Heart right ventricle (tissue), 16 donors: ENCODE data around the gene KRTAP12-2. TPM values are rescaled to one million over a fixed set of nuclear protein-coding genes. Genes with fewer than 3 reads are reported as not detected.

Experiments used
- ATAC-seq, 8 donors: fragments of 200-7000 bp; cut with Tn5 transposase; one replicate each; pipeline ENCODE4 v1.9.1; 2020; ENCODE audit warnings: mild to moderate bottlenecking in 8 of 8, moderate library complexity in 8 of 8, moderate number of reproducible peaks in 1 of 8
- DNase-seq, 2 donors: peaks; one replicate each; pipeline ENCODE4 v3.0.0-alpha.2; 2020
- H3K27ac ChIP-seq, 10 donors: fragments of 200-600 bp; sonication (generic) in 2 of 10; one replicate each; pipeline versions ENCODE4 v1.5.0 to v1.8.0; 2020 to 2022; ENCODE audit warnings: mild to moderate bottlenecking in 3 of 10
- H3K27me3 ChIP-seq, 7 donors: fragments of 200-600 bp; one replicate each; pipeline ENCODE4 v1.8.0; 2021 to 2022; ENCODE audit warnings: mild to moderate bottlenecking in 2 of 7
- H3K36me3 ChIP-seq, 9 donors: fragments of 200-600 bp; sonication (generic) in 1 of 9; one replicate each; pipeline versions ENCODE4 v1.5.0 to v1.8.0; 2020 to 2022; ENCODE audit warnings: mild to moderate bottlenecking in 2 of 9
- H3K4me1 ChIP-seq, 9 donors: fragments of 200-600 bp; sonication (generic) in 1 of 9; one replicate each; pipeline versions ENCODE4 v1.5.0 to v1.8.0; 2020 to 2022; ENCODE audit warnings: mild to moderate bottlenecking in 4 of 9
- H3K4me3 ChIP-seq, 10 donors: fragments of 200-600 bp; sonication (generic) in 2 of 10; one replicate each; pipeline versions ENCODE4 v1.5.0 to v1.8.0; 2020 to 2022; ENCODE audit warnings: mild to moderate bottlenecking in 7 of 10, moderate library complexity in 2 of 10
- H3K9me3 ChIP-seq, 11 donors: fragments of 200-600 bp in 10 of 11; sonication (generic) in 2 of 11; one replicate each; pipeline versions ENCODE4 v1.5.0 to v1.8.0; 2013 to 2022; ENCODE audit warnings: mild to moderate bottlenecking in 2 of 11, control low read depth in 1 of 11, moderate library complexity in 1 of 11
- CTCF ChIP-seq, 9 donors: fragments of 200-600 bp; sonication (generic) in 2 of 9; IDR thresholded peaks; one replicate each; pipeline versions ENCODE4 v1.5.0 to v1.8.0; 2021 to 2022; ENCODE audit warnings: antibody characterized with exemption in 9 of 9, mild to moderate bottlenecking in 5 of 9, moderate library complexity in 1 of 9
- WGBS, 2 donors: extraction: QIAGEN DNeasy Blood & Tissue Kit; methylation state at CpG; one replicate each; pipeline ENCODE4 v1.1.7; 2013; ENCODE audit warnings: inconsistent platforms in 1 of 2; 5-methylcytosine and 5-hydroxymethylcytosine counted together
- intact Hi-C, 10 donors: fragments of 100-400 bp; cut with DNase I; formaldehyde crosslinking; loops; one replicate each; pipeline versions ENCODE4 v1.11.1 to v1.14.2; 2022
- polyA plus RNA-seq, 2 donors: library from polyadenylated mRNA; stranded (reverse); fragments of 200-250 nt; gene quantifications; one replicate each; pipeline ENCODE4 v1.2.3, GENCODE V29; 2013
- total RNA-seq, 10 donors: library from RNA; stranded (reverse); fragmentation: NEBNext Ultra II Directional in 3 of 10; extraction: Animal tissue kit (Norgen Biotek cat#: 25700) in 3 of 10; gene quantifications; one replicate each; pipeline versions ENCODE4 v1.2.1 to v1.2.4, GENCODE V29; 2021 to 2023
- donor health status: Arrhythmogenic right ventricular cardiomyopathy.
- donor health status: ischemic (EF 13 %, LVEDD 7.1; RV severe dilation, severe dysfunction).
- donor health status: healthy with polysubstance abuse.
- donor health status: DM: no; HTN: yes; CAD: no.
- donor health status: DM: no; HTN: no; CAD: no.
- donor health status: ischemic (EF 25% LVEDD 6.9; RV normal size, moderate dysfunction).
- donor health status: ischemic (EF 25% LVEDD 5.7; RV mildly dilated, moderate dysfunction).
- donor health status: healthy.
- donor health status: DM: yes; HTN: yes; CAD: no.
- donor health status: Ischemic cardiomyopathy.
- donor health status: ischemic (EF 35%, LVEDD 5.7; RV mildly dilated, moderate dysfunction).
- donor health status: nonischemic (EF 11% LVEDD 7.7; RV severe dilation, severe dysfunction).
- donor health status: DM: yes; HTN: yes; CAD: no.
- donor health status: PGD.
- donor health status: ischemic (EF 29% LVEDD 5.4; RV normal size, mild dysfunction).
- donor health status: nonischemic (EF 23%, LVEDD 6.1; RV moderate dilation, normal function).

KRTAP12-2 gene
- total and polyA plus RNA-seq, 12 donors: not detected

DNA sequence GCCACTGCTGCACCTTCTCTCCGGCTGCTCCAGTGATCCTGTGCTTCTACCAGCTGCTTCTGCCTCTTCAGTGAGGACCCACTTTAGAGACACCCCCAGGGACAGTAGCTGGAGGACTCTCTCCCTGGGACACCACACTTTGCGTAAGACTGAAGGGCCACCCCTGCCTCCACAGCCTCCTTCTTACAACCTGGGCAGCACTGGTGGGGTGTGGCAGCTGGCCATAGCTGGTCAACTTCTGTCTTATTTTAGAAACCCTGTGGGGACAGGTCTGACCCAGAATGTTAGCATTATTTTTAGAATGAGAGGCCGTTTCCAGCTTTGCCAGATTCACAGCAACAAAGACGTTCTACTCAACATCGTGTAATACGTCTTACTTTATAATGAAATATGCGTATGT is 41.0 kb downstream of the KRTAP12-2 start:
- intact Hi-C loops: loop anchor here in 1 of 10 donors (10.0 kb wide), 1 partner anchor 159 kb away; no protein-coding TSS in a partner anchor
- Histone ChIP-seq H3K4me3 (no peak overlapping the region), H3K9me3 (peaks cover 0 to 44% (median 15%) of the 10 kb centered on the region in 11 donors), H3K36me3 (no peaks in the 10 kb centered on the region), H3K4me1 (peaks cover 0 to 7% (median 0%) of the 10 kb centered on the region in 9 donors), H3K27ac (no peak overlapping the region), H3K27me3 (peaks cover 0 to 31% (median 0%) of the 10 kb centered on the region in 7 donors)
- TF ChIP-seq CTCF (IDR thresholded peaks at IDR 0.05): no peak
- WGBS, 2 donors: 77 to 79% methylated on average over 7 of the region's 7 CpGs
- DNase-seq: no peak
- ATAC-seq: peak in 1 of 8 donors; percentile 59

DNA sequence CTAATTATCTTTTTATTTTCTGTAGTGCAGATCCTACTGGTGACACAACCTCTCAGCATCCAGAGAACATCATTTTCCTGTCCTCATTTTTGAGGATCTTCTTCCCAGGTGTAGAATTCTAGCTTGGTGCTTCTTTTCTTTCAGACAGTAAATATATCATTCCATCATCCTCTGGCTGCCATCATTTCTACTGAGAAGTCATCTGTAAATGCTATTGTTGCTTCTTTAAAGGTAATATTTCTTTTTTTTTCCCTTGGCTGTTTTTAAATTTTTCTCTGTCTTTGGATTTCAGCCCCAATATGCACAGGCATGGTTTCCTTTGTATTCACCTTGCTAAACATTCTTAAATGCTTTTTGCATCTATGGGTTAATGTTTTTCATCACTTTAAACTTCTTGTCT is 43.2 kb downstream of the KRTAP12-2 start:
- ATAC-seq (no peak), DNase-seq (no peak)
- no peak for TF ChIP-seq CTCF (IDR thresholded peaks at IDR 0.05)
- Histone ChIP-seq H3K27ac (no peak overlapping the region), H3K4me3 (no peak overlapping the region), H3K27me3 (peaks cover 0 to 24% (median 0%) of the 10 kb centered on the region in 7 donors), H3K36me3 (no peaks in the 10 kb centered on the region), H3K4me1 (peaks cover 0 to 7% (median 0%) of the 10 kb centered on the region in 9 donors), H3K9me3 (peaks cover 0 to 51% (median 15%) of the 10 kb centered on the region in 11 donors)
- intact Hi-C loops: loop anchor here in 1 of 10 donors (10.0 kb wide), 1 partner anchor 161 kb away; no protein-coding TSS in a partner anchor

DNA sequence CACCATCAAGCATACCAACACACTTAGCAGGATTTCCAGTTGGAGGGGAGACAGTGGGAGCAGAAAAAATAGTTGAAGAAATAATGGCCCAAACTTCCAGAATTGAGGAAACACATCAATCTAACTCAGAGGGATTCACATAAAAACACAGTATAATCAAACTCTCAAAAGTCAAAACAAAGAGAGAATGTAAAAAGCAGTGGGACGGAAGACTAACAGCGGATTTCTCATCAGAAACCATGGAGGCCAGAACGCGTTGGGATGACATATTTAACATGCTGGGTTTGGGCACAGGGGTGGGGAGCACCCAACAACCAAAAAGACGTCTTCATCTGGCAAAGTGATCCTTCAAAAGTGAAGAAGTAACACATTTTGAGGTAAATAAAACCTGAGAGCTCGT is 46.8 kb downstream of the KRTAP12-2 start:
- DNase-seq: no peak
- H3K27ac ChIP-seq: peak overlapping the region in 1 of 10 donors; percentile 71
- WGBS, 2 donors: 85 to 86% methylated on average over 6 of the region's 6 CpGs
- no peak for TF ChIP-seq CTCF (IDR thresholded peaks at IDR 0.05)
- ATAC-seq: no peak
- no peaks in the 10 kb centered on the region for H3K36me3 ChIP-seq
- H3K9me3 ChIP-seq: peaks cover 0 to 46% (median 15%) of the 10 kb centered on the region in 11 donors
- H3K4me3 ChIP-seq: no peak overlapping the region
- peaks cover 0 to 16% (median 3%) of the 10 kb centered on the region in 7 donors for H3K27me3 ChIP-seq
- peaks cover 0 to 6% (median 0%) of the 10 kb centered on the region in 9 donors for H3K4me1 ChIP-seq
- intact Hi-C loops: loop anchor here in 2 of 10 donors (10.0 kb wide), 2 partner anchors 125 to 165 kb away; no protein-coding TSS in a partner anchor

DNA sequence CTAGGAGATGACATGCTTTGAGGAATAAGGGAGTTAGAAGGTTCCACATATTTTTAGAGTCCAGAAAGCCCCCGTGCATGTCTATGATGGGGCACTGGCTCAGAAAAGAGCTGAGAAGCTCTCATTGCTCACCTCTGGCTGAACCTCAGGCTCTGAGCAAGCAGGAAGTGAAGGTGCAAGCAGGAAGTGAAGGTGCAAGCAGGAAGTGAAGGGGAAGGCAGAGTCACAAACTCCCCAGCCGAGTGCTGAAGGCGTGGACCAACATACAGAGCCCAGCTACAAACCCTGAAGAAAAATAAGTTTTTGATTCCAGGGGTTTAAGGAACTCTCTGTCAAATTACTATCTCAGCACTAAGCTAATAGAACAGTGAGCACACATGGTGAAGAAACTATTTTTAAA is 47.8 kb downstream of the KRTAP12-2 start:
- H3K4me1 ChIP-seq: peaks cover 0 to 6% (median 0%) of the 10 kb centered on the region in 9 donors
- no peak for DNase-seq
- peaks cover 0 to 21% (median 3%) of the 10 kb centered on the region in 7 donors for H3K27me3 ChIP-seq
- peak overlapping the region in 1 of 10 donors; percentile 71 for H3K27ac ChIP-seq
- WGBS, 2 donors: 61 to 63% methylated on average over 3 of the region's 3 CpGs
- intact Hi-C loops: loop anchor here in 1 of 10 donors (10.0 kb wide), 1 partner anchor 126 kb away; no protein-coding TSS in a partner anchor
- no peak overlapping the region for H3K4me3 ChIP-seq
- no peak for ATAC-seq
- no peaks in the 10 kb centered on the region for H3K36me3 ChIP-seq
- TF ChIP-seq CTCF (IDR thresholded peaks at IDR 0.05): no peak
- peaks cover 0 to 36% (median 8%) of the 10 kb centered on the region in 11 donors for H3K9me3 ChIP-seq
